ENCODE measurements around the gene SLC32A1.
A peak's percentile ranks its signal among the peaks of the same experiment; 100 is the strongest.

Gene SLC32A1

DNA sequence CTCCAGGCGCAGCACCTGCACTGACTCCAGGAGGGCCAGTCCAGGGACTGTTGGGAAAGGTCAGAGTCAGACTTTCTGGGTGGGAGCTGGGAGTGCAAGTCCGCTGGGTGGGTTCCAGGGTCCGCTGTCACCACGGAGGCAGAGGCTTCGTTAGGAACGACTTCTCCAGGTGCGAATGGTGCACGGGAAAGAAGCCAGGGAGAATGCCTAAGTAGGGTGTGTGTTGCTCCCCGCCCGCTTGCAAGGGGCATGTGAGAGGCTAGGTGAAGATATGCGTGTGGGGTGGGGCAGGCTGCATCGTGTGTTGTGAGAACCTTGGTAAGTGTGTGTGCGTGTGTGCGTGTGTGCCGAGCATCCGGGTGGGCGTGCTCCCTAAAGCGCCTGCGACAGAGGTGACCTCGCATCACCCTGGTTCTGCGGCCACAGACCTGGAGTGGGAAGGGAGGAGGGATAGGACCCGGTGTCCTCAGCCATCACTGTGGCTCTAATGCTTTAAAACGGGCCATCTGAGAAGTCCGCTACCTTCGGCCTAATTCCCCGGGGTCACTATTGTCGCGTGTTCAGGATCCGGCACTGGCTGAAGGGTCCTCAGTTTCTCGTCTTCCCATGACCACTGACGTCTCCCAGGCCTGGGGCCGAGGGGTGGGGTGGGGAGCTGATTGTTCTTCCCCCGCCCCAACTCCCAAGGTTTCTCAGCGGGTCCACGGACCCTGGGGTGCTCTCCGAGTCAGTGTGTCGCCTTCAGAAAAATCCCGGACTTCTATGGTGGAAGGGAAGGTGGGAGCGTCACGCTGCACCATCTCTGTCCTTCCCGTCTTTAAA is 6.1 kb downstream of the SLC32A1 start:
- H3K27ac ChIP-seq: no peak overlapping the region
- TF ChIP-seq ZFX (IDR thresholded peaks at IDR 0.05) (no peak), CTCF (conservative IDR thresholded peaks at IDR 0.05) (no peak)

DNA sequence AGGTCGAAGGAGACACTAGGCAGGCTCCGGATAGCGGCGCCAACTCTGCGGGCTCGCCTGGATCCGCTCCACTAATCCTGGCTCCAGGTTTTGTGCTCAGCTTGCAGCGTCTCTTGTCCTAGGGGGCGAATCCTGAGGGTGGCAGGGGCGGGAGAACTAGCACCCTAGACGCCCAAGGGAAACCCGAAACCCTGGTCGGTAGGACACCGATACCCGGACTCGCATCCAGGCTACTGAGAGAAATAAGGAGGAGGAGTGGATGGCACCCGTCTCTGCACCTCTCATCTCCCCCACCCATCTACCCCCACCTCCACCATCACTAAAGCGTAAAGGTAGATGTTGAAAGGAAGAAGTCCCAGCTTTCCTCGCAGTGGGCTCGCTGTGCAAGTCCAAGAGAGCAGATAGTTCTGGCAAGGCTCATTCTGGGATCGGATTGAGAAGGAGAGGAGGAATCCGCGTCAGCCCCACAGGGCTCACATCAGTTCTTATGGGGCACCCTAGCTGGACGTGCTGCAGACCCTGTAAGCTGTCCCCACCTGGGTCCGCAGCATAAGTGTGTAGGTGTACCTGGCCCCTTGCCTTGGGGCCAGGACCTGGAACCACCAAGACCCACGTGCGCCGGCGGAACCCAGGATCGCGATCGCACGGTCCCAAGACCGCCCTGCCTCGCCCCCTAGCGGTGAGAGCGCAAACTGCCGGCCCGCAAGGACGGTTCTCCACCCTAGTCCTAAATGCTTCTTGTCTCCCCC is 6.9 kb downstream of the SLC32A1 start:
- peak; percentile 100 for TF ChIP-seq CTCF (conservative IDR thresholded peaks at IDR 0.05)
- TF ChIP-seq ZFX (IDR thresholded peaks at IDR 0.05): no peak
- H3K27ac ChIP-seq: peak overlapping the region; percentile 6; the same call in 1 of the 2 replicates

DNA sequence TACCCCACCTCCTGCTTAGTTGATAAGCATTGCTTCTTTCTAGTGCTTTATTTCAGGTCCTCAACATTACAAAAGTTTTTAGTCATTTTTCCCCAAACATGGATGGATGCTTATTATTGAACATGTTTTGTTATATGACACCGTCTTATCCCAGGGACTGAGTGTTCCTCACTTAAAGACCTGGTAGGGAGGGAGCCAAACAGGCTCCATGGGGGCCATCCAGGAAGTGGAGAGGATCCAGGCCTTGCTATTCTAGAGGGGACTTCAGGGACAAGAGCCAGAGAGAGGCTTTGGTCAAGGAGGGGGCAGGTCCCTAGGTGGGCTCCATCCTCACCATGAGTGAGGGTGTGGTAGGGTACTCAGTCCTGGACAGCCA is 7.4 kb downstream of the SLC32A1 start:
- H3K27ac ChIP-seq: no peak overlapping the region
- peak; percentile 75 for TF ChIP-seq CTCF (conservative IDR thresholded peaks at IDR 0.05)
- TF ChIP-seq ZFX (IDR thresholded peaks at IDR 0.05): no peak

- TF ChIP-seq ZFX (IDR thresholded peaks at IDR 0.05): no peak
- no peak for TF ChIP-seq CTCF (conservative IDR thresholded peaks at IDR 0.05)
- no peak overlapping the region for H3K27ac ChIP-seq
Measured at GRCh38 chr20:38732981-38733380, 8.7 kb downstream of the SLC32A1 start.

GRCh38 chr20:38735172-38735571 is 10.9 kb downstream of the SLC32A1 start:
- no peak for TF ChIP-seq CTCF (conservative IDR thresholded peaks at IDR 0.05)
- no peak for TF ChIP-seq ZFX (IDR thresholded peaks at IDR 0.05)

GRCh38 chr20:38737887-38738286 is 13.6 kb downstream of the SLC32A1 start:
- no peak for TF ChIP-seq CTCF (conservative IDR thresholded peaks at IDR 0.05)
- no peak for TF ChIP-seq ZFX (IDR thresholded peaks at IDR 0.05)
- H3K27ac ChIP-seq: no peak overlapping the region

More at GRCh38 chr20:38735172-38735571, 10.9 kb downstream of the SLC32A1 start:
- H3K27ac ChIP-seq: no peak overlapping the region

DNA sequence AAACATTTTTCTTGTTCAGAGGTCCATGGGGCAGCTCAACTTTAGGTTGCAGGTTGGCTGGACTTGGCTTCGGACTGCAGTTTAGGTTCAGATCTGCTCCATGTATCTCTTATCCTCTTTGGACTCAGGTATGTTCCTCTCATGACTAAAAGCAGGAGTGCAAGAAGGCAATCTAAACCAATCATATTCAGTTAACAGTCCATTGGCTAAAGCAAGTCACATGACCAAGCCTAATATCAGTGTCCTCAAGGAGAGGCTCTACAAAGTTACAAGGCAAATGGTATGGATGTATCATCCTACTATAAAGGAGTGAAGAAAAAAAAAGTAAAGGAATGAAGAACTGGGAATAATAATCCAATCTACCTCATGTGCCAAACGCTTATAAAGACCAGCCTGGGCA is 21.5 kb downstream of the SLC32A1 start:
- TF ChIP-seq ZFX (IDR thresholded peaks at IDR 0.05): no peak
- no peak for TF ChIP-seq CTCF (conservative IDR thresholded peaks at IDR 0.05)
- H3K27ac ChIP-seq: no peak overlapping the region
